ENCODE results near the gene RNF115. TPM values are rescaled to one million over a fixed set of nuclear protein-coding genes. Genes with fewer than 3 reads are reported as not detected.

Gene RNF115
- total RNA-seq, 1 experiment from 2014 or later, result 11.0 TPM

DNA sequence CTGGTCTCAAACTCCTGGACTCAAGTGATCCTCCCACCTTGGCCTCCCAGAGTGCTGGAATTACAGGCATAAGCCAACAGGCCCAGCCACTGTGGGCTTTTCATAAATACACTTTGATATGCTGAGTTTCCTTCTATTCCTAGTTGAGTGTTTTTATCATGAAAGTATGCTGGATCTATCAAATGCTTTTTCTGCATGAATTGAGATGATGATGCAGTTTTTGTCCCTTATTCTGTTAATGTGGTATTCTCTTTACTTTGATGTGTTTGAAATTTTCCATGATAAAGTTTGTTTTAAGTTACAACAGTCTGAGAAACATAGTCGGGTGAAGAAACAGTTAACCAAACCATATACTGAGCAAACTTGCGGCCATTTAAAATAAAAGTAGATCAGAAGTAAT, 24.1 kb downstream of the RNF115 start:
- Histone ChIP-seq H3K79me2 (ENCODE audit: insufficient read depth, low read length) (no peaks in the 10 kb centered on the region; the same call in 1 of the 2 replicates), H3K27ac (ENCODE audit: insufficient read length, low read depth, low read length) (no peak overlapping the region), H2BK12ac (ENCODE audit: insufficient read length, low read depth, low read length) (no peak overlapping the region), H2BK5ac (ENCODE audit: insufficient read length, low read length) (no peak overlapping the region), H3K56ac (ENCODE audit: insufficient read length, low read depth, low read length) (no peak overlapping the region), H4K20me1 (ENCODE audit: control insufficient read depth, insufficient read depth, insufficient read length) (no peaks in the 10 kb centered on the region), H4K5ac (ENCODE audit: insufficient read length, low read depth, low read length) (no peak overlapping the region), H3K18ac (ENCODE audit: insufficient read length, low read depth, low read length) (no peak overlapping the region), H2BK120ac (ENCODE audit: low read depth, low read length, poor library complexity, severe bottlenecking) (no peak overlapping the region), H3K14ac (ENCODE audit: insufficient read depth, low read length) (no peak overlapping the region), H3K23ac (ENCODE audit: insufficient read length, low read depth, low read length) (no peak overlapping the region), H2AFZ (ENCODE audit: low read length) (no peak overlapping the region), H4K91ac (ENCODE audit: insufficient read length, low read depth, low read length) (no peak overlapping the region), H3K23me2 (ENCODE audit: insufficient read length, low read depth, low read length, poor library complexity, severe bottlenecking) (no peaks in the 10 kb centered on the region), H3K4ac (ENCODE audit: low read depth, low read length) (no peak overlapping the region), H3K27me3 (ENCODE audit: insufficient read depth, low read length) (no peaks in the 10 kb centered on the region), H2BK15ac (ENCODE audit: low read depth, low read length) (no peak overlapping the region), H4K8ac (replicated peaks; ENCODE audit: insufficient read length, low read depth, low read length) (no peak overlapping the region), H3K79me1 (ENCODE audit: insufficient read depth, low read depth, low read length, poor library complexity, severe bottlenecking) (no peaks in the 10 kb centered on the region), H3K9me3 (ENCODE audit: control insufficient read depth, low read depth, low read length) (peaks cover 10% of the 10 kb centered on the region), H3K4me2 (ENCODE audit: insufficient read depth, insufficient read length, low read length) (no peak overlapping the region), H2AK5ac (ENCODE audit: insufficient read length, low read length) (no peak overlapping the region), H2BK20ac (ENCODE audit: low read depth, low read length, poor library complexity, severe bottlenecking) (no peak overlapping the region), H3T11ph (ENCODE audit: low read length) (no peak overlapping the region), H3K9ac (ENCODE audit: extremely low read depth, insufficient read length, low read length) (no peak overlapping the region), H3K4me1 (ENCODE audit: insufficient read depth, low read length) (no peaks in the 10 kb centered on the region)
- Mint-ChIP-seq H3K9me3 (peaks cover 16 to 24% of the 10 kb centered on the region in 2 experiments), H3K4me3 (no peak overlapping the region), H3K4me1 (peaks cover 11 to 16% of the 10 kb centered on the region in 2 experiments), H3K27me3 (ENCODE audit: low read depth) (no peaks in the 10 kb centered on the region), H3K27ac (no peak overlapping the region), H3K36me3 (ENCODE audit: insufficient read depth in 1 of 3, low read depth in 3 of 3) (peaks cover 16 to 32% (median 19%) of the 10 kb centered on the region in 3 experiments)
- WGBS (ENCODE audit: extremely low coverage, insufficient read length, low lambda C conversion rate), result no CpG with 5 or more reads among the region's 2 CpGs
- no peak for DNase-seq
- TF ChIP-seq, protein P1, sequence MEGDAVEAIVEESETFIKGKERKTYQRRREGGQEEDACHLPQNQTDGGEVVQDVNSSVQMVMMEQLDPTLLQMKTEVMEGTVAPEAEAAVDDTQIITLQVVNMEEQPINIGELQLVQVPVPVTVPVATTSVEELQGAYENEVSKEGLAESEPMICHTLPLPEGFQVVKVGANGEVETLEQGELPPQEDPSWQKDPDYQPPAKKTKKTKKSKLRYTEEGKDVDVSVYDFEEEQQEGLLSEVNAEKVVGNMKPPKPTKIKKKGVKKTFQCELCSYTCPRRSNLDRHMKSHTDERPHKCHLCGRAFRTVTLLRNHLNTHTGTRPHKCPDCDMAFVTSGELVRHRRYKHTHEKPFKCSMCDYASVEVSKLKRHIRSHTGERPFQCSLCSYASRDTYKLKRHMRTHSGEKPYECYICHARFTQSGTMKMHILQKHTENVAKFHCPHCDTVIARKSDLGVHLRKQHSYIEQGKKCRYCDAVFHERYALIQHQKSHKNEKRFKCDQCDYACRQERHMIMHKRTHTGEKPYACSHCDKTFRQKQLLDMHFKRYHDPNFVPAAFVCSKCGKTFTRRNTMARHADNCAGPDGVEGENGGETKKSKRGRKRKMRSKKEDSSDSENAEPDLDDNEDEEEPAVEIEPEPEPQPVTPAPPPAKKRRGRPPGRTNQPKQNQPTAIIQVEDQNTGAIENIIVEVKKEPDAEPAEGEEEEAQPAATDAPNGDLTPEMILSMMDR (conservative IDR thresholded peaks at IDR 0.05), result no peak
